ENCODE data around the gene MIPEP.

- no peak for TF ChIP-seq CTCF (IDR thresholded peaks at IDR 0.05)
- no peak for TF ChIP-seq POLR2A (IDR thresholded peaks at IDR 0.05)
Observed at GRCh38 chr13:23833733-23834611, 55.2 kb downstream of the MIPEP start.

All from body of pancreas (tissue), 4 donors.